HG03520 (cell line): ENCODE measurements around the gene DEFB108B.
"Not testable (repeated sequence)": the region's sequence is repeated elsewhere in the genome, so short reads cannot be mapped to it uniquely, and the experiment has no call there.

ENCODE experiments used
- ATAC-seq: cut with Tn5 transposase; IDR thresholded peaks from one replicate; pipeline ENCODE4 v1.9.1; 2021; ENCODE audit warnings: mild to moderate bottlenecking, moderate library complexity; ENCODE audit not compliant: unreplicated experiment

DEFB108B gene, protein sequence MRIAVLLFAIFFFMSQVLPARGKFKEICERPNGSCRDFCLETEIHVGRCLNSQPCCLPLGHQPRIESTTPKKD

DNA sequence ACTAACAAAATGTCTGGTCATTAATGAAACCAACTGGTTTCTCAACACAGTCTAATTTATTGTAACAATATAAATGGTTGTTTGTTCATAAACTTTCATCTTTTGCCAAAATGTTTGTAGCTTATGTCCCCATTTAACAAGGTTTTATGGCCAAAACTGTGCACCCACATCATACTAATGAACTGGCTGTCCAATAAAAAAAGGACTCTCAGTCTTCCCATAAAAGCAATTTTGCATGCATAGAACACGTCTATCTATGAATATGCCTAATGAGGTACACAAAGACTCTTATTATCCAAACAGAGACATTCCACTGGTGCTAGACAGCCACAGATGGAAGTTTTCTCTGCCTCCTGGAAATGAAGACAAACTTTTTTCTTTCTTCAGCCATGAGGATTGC, at the start of gene DEFB108B:
Gene DEFB108B (plus strand): TSS at position 390 of the 400 bp plus-strand sequence. CDS start 0 bp downstream, at position 390.
- ATAC-seq: not testable (repeated sequence)

DNA sequence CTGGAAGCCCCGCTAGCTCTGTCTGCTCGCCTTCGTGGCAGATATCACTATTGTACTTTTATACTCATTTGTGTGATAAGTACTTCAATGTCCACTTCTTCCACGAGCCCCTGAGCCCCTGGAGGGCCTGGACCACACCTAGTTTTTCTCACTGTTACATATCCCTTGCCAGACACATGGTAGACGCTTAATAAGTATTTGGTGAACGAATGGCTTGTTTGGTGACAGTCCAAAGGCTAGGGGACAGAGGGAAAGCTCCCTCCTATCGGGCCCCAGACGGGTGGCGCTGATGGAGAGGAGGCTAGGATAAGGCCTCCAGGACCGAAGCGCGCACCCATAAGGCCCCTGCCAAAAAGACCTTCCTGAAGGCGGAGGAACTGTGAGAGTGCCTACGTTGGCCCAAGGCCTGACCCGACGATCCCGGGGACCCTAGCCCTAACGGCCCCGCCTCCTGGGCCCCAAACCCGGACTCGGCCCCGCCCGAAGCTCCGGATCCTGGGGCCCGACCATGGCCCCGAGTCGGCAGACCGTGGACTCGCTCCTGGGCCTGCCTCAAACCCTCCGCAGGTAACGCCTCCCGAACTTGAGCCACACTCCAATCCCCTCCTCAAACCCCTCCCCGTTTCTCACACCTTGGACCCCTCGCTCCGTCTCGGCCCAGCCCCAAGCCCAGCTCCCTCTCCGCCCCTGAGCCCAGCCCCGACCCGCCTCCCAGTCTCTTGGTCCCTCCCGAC, 46.7 kb upstream of the DEFB108B start:
- peak; percentile 19 for ATAC-seq

DNA sequence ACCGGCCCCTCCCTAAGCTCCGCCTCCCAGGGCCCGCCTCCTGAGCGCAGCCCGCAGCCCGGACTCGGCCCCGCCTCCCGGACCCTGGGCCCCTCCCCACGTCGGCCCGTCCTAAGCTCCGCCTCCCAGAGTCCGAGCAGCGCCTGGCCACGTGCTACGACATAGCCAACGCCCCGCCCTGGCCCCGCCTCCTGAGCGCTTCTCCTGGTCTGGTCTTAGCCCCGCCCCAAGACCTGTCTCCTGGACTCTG, 46.2 kb upstream of the DEFB108B start:
- ATAC-seq: peak; percentile 93

DNA sequence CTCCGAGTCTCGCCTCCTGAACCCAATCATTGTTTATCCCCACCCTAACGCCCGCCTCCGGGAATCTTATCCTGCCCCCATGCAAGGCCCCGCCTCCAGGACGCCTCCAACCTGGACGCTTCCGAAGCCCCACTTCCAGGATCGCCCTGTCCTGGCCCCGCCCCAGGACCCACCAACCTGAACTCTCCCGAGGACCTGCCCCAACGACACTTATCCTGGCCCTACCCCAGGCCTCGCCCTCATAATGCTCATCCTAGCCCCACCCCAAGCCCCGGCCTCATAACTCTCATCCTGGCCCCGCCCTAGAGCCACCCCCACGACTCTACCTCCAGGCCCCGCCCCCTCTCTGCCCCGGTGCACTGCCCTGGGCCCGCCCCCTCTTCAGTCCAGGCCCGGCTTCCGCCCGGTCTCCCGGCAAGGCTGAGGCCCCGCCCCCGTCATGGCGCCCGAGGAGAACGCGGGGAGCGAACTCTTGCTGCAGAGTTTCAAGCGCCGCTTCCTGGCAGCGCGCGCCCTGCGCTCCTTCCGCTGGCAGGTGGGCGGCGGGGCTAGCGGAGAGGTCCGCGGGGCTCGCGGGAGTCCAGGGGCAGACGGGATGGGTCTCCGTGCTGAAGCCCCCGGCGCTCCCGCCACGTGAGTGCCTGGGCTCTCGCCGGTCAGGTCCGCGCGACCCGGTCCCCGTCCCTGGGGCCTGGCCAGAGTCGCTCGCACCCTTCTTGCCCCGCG, 45.7 kb upstream of the DEFB108B start:
- peak; percentile 91 for ATAC-seq

DNA sequence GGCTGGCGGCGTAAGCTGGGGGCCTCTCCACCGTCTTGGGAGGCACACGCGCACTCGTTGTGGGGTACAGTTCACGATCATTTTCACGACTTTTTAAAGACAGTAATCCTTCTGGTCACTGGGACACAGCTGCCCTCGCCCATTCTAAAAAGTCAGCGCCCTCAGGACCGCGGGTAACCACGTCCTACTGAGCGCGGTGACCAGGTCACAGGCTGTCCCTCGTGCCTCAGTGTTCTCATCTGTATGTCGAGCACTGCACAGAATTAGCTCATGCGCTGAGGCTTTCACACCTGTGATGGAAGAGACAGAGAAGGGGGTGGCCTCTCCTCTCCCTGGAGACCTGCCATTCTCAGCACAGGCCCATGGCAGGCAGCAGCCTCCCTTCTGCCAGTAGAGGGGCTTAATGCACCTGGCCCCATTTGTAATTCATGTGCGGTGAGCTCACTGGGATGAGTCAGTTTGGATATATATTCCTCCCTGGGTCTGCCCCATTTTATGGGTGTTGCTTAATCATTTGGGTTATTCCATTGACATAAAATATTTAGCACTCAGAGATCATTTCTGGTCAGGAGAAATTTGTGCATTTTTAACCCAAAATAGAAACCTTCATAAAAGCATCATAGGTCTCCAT, 45.1 kb upstream of the DEFB108B start:
- ATAC-seq: not testable (repeated sequence)

DNA sequence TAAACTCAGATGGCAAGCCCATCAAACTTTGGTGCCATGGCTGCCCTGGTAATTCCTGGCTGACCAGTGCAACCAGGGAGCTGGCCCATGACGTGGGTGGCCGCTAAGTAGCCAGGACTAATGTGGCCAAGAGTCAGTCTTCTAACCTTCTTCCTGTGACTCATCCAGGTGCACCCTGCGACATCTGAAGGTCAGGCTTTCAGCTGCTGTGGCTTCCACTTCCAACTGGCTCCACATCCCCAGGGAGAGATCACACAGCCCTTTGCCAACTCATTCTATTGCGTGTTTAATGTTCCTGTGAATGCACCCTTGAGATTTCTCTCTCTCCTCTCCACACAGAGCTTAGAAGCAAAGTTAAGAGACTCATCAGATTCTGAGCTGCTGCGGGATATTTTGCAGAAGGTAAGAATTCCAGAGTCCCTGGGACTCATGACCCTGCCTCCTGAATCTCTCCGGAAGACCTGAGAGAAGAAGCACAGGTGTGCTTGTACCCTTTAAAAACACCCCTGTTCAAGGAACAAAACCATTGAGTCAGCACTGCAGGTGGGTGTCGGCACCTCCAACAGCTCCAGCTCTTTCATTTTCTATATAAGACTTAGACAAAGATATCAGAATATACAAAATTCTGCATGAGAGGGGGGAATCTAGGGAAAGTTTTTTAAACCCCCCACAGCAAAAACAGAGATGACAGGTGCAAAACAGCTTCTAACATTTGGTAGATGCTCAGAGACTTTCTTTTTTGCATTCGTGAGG, 43.4 kb upstream of the DEFB108B start:
- not testable (repeated sequence) for ATAC-seq

DNA sequence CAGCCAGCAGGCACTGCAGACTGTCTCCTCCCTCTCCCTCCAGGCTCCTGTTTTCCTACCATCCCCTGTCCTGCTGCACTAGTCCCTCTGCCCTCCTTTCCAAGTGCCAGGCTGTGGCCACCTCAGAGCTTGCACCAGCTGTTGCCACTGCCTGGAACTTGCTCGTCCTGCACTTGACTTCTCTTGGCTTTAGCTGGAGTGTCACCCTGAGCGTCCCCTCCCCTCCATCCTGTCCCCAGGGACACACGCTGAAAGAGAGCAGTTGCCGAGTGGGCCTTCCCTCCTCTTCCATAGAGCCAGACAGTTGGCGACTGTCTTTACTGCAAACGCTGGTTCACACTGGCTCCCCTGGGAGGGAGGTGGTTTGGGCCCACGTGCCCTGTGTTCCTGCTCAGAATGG, 41.9 kb upstream of the DEFB108B start:
- ATAC-seq: not testable (repeated sequence)

DNA sequence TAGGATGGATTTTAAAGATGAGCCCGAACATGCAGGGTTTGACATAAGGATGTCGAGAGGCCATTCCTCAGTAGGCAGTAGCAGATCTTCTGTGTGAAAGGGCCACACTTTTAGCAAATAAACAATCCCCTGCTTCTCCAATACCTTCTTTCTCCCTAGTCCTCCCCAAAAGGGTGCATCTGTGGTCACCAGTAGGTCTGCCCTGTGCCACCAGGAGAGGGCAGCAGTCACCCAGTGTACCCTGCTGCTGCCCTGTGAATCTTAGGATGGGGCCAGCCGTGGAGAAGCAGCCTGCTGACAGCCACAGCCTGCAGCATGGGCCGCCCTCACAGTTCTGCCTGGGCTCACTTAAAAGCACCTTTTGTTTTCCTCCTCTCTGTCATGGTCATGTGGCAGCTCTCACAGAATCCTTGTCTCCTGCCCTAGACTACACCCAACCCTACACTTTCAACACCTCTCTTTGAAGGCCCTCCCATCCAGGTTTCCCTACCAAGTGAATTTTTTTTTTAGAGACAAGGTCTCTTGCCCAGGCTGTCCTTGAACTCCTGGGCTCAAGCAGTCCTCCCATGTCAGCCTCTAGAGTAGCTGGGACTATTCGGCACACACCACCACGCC, 40.3 kb upstream of the DEFB108B start:
- not testable (repeated sequence) for ATAC-seq

DNA sequence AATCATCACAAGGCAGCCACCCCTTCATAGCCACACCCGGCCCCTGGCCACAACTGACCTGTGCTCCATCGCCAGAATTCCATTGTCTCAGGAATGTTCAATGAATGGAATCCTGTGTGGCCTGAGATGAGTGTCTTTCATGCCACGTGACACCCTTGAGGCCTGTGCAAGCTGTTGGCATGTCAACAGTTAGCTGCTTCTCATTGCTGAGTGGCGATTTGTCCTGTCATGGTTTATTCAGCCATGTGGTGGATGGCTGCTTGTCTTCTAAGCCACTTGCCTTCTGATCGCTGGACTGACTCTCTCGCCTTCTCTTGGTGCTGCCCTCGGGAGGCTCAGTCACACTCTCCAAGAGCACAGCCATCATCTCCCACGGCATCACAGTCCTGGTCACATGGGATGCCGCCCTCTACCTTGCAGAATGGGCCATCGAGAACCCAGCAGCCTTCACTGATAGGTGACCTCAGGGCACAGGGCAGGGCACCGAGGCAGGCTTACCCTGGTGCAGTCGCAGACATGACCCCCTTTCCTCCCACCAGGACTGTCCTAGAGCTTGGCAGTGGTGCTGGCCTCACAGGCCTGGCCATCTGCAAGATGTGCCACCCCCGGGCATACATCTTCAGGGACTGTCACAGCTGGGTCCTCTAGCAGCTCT, 38.5 kb upstream of the DEFB108B start:
- not testable (repeated sequence) for ATAC-seq

DNA sequence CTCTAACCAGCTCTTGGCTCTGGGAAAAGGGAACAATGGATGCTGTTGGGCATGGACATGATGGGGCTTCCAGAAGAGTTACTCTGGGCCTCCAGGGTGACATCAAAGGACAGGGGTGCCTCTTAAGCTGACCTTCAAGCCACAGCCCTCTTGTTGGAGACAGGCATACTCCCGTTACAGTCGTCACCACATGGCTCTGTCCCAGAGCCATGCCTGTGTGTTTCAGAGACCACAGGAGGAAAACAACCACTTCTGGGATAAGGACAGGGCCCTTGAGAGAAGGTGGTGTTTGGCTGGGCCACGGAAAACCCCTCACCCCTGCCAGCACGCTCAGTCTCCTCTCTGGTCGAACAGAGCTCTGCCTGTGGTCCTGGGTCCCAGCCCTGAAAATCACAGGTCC, 37.8 kb upstream of the DEFB108B start:
- not testable (repeated sequence) for ATAC-seq

DNA sequence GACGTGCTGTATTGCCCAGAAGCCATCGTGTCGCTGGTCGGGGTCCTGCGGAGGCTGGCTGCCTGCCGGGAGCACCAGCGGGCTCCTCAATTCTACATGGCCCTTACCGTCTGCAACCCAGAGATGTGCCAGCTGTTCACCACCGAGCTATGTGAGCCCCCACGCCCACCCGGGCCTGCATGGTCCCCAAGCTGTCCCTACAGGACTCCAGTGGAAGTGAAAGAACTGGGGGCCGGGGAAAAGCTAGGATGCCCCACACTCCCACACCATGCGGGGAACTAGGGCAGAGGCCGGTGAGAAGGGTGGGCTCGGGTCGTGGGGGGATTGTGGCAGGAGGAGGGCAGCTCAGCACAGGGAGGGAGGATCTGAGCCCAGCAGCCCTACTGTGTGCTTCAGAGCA, 37.0 kb upstream of the DEFB108B start:
- not testable (repeated sequence) for ATAC-seq

DNA sequence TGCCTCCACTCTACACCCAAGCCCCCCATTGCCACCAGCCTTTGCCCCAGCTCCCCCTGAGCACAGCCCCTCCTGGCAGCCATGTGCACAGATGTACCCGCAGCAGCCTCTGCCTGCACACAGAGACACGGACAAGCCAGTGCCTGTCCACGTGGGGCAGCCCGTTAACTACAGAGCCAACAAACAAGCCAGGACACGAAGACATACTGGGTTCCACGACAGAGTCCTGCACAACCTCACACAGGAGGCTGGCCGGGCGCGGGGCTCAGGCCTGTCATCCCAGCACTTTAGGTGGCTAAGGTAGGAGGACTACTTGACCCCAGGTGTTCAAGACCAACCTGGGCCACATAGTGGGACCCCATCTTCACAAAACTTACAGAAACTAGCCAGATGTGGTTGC, 36.2 kb upstream of the DEFB108B start:
- not testable (repeated sequence) for ATAC-seq

DNA sequence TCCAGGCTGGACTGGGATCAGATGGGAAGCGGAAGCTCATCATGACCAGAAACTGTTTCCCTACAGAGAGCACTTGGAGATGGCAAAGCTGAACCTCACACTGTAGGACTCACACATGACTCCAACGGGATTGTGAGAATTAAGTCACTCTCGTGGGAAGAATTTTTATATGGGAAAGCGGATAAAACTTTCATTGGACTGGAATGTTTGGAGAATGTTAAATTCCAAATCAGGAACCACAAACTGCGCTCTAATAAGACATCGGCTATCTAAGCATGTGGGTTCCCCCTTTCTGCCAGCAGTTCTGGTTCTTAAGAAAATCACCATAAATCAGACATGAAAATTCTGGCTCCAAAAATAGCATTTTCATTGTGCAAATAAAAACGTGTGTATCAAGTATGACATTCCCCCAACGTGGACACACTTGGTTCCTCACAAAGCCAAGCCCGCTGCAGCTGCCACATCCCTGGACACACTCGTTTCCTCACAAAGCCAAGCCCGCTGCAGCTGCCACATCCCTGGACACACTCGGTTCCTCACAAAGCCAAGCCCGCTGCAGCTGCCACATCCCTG, 33.4 kb upstream of the DEFB108B start:
- ATAC-seq: not testable (repeated sequence)

DNA sequence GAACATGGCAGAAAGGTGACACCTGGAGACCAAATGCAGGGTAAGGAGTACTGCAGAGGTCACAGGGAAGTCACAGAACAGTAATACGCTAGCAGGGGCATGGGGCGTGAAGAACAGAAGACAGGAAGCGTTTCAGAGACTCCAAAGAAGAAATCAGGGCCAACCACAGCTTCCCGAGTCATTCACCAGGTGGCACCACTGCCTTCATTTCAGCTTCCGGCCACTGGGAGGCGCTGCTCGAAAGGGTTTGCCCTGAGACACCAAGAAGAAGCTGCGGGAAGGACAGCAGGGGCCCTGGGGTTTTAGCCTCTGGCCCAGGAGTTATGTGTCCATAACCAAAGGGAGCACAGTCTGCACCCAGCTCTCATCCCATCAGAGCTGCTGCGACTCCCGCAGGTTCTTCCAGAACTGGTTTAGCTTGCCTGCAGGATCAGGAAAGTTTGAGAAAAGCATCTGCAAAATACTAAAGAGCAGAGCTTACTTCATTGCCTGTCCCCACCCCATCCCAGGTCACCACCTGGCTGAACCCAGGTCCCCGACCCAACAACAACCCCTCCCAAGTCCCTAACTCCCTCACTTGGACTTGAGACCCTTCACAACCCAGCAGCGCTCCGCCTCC, 32.6 kb upstream of the DEFB108B start:
- ATAC-seq: not testable (repeated sequence)

DNA sequence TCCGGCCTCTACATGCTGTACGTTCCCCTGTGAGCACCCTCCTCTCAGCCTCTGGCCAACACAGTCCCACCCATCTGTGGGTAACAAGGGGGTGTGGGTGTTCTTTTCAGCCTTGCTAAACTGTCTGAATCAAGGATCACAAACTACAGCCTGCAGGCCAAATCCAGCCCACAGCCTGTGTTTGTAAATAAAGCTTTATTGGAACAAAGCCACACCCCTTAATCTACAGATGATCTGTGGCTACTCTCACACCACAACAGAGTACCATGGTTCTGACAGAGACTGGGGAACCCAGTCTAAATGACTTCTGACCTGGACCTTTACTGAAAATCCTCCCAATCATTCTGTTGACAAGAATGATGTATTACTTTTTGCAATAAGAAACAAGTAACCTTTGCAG, 32.0 kb upstream of the DEFB108B start:
- not testable (repeated sequence) for ATAC-seq

DNA sequence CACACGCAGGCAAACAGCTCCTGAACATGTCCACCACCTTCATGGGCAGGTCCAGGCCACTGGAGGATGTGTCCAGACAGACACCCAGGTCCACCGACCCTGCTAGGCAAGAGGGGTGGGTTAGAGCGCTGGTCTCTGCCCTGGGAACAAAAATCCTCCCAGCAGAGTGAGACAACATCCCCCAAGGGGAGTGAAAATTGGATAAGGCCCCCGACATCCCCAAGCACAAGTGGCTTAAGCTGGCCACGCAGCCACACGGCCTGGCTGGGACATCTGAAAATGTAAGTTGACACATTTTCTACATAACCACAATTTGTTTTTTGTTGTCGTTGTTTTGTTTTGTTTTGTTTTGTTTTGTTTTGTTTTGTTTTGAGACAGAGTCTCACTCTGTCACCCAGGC, 30.1 kb upstream of the DEFB108B start:
- ATAC-seq: not testable (repeated sequence)

DNA sequence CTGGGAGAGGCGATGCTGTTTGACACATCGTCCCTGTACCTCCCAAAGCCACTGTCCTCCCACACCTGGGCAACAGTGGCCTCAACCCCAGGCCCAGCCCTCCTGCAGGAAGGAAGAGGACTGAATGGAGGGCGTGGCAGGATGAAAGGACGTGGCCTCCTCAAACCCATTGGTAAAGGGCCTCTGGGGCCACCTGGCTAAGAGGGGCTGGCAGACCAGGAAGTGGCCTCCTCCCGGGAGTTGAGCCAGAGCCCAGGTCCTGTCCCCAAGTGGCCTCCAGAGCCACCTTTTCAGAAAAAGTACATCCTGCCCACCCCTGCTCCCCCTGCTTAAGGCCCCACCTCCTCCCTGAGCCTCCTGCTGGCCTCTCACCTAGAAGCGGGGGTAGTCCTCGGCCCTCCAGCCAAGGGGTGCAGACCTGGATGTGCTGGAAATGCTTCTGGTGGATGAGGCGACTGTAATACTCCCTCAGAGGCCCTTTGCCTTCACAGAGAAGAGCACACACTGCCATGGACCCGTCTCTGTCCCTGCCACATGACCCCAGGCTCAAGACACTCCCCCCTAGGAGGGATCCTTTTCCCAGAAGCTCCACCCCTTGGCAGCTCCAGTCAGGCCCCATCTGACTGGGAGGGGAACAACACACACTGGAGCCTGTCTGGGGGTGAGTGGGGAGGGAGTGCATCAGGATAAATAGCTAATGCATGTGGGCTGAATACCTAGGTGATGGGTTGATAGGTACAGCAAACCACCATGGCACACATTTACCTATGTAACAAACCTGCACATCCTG, 28.6 kb upstream of the DEFB108B start:
- not testable (repeated sequence) for ATAC-seq

DNA sequence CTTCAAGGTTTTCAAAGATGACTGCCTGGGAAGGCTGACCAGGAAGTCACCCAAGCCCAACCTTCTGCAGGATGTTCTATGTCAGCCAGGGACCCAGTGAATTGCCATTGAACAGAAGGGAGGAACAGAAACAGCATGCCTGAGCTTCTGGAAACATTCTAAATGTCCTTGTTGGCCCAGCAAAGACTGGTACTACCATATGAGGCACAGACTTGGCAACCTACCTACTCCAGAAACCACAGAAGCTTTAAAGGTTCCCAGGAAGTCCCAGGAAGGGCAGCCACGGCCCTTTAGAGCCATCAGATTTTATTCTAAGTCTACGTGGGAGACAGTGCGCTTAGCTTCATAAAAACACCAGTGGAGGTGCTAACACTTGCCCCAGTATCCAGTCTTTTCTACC, 20.5 kb upstream of the DEFB108B start:
- ATAC-seq: not testable (repeated sequence)
